ENCODE data around the gene IFIT3. TPM values are rescaled to one million over a fixed set of nuclear protein-coding genes. Genes with fewer than 3 reads are reported as not detected.

IFIT3 gene
- total and polyA plus RNA-seq, 2 donors (not counting 1 experiment from before 2014, with no cell fraction given): 1.5 to 4.2 TPM

DNA sequence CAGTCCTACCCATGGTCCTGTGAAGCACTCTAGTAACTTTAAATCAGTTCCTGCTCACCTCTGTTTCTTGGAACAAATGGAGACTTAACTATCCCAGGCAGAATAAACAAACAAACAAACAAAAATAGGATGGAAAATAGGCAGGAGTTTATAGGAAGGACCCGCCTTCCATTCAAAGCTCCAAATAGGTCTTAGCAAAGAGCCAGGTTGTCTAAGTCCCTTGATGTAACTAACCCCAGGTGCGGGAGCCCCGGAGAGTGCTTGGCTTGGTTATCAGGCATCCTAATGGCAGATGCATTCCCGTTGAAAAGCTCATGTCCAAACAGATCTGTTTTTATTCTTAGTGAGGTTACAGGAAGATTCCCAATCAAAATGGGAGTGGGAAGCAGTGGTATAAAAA lies 23.8 kb upstream of the IFIT3 start:
- Mint-ChIP-seq H3K4me1 (peaks cover 45% of the 10 kb centered on the region), H3K27me3 (no peaks in the 10 kb centered on the region), H3K9me3 (ENCODE audit: insufficient read depth) (no peaks in the 10 kb centered on the region), H3K4me3 (peak overlapping the region; percentile 94), H3K27ac (no peak overlapping the region)
- Histone ChIP-seq H3K27ac (ENCODE audit: low read length in 2 of 2) (no peak overlapping the region), H3K4me2 (replicated peaks; ENCODE audit: low read depth, low read length, poor library complexity, severe bottlenecking) (peak overlapping the region; percentile 71), H4K20me1 (ENCODE audit: control insufficient read depth, insufficient read depth, low read length, poor library complexity, severe bottlenecking) (peaks cover 11% of the 10 kb centered on the region), H3K4me3 (ENCODE audit: control extremely low read depth in 1 of 5, extremely low read depth in 1 of 5, insufficient read depth in 1 of 5, low read depth in 2 of 5, low read length in 4 of 5) (no peak overlapping the region), H2AFZ (ENCODE audit: insufficient read depth, low read depth, low read length, poor library complexity, severe bottlenecking) (no peak overlapping the region), H3K9ac (ENCODE audit: low read length) (peak overlapping the region; percentile 69), H3K36me3 (replicated peaks in 1 of 2; ENCODE audit: control extremely low read depth in 1 of 2, control insufficient read depth in 1 of 2, extremely low read depth in 1 of 2, insufficient read depth in 2 of 2, low read length in 1 of 2) (peaks cover 0 to 29% of the 10 kb centered on the region in 2 experiments), H3K9me3 (ENCODE audit: control extremely low read depth in 1 of 3, control insufficient read depth in 2 of 3, insufficient read depth in 1 of 3, low read length in 2 of 3) (peaks cover 2 to 3% (median 3%) of the 10 kb centered on the region in 3 donors), H3K27me3 (replicated peaks in 1 of 4; ENCODE audit: control extremely low read depth in 1 of 4, control insufficient read depth in 3 of 4, insufficient read depth in 4 of 4, low read length in 3 of 4) (no peaks in the 10 kb centered on the region), H3K79me2 (ENCODE audit: control insufficient read depth, insufficient read depth, low read length) (peaks cover 28% of the 10 kb centered on the region), H3K4me1 (ENCODE audit: control insufficient read depth in 2 of 2, insufficient read depth in 2 of 2, low read length in 2 of 2) (peaks cover 29% of the 10 kb centered on the region in 2 donors)
- POLR2A ChIA-PET: interaction anchor here (1.3 kb wide), 1 partner anchor 110 kb away, joined by 4 read pairs; the partner anchor contains the start of gene IFIT5
- intact Hi-C loops (cut with micrococcal nuclease): loop anchor here (5.0 kb wide), 1 partner anchor 1858 kb away; no protein-coding TSS in a partner anchor
- WGBS (ENCODE audit: insufficient coverage): 95% methylated on average over 3 of the region's 4 CpGs
- CTCF ChIA-PET: interaction anchor here (5.0 kb wide), 1 partner anchor 65 kb away, joined by 34 read pairs; no protein-coding TSS in a partner anchor
- no peak for ATAC-seq (ENCODE audit: low read depth)
- DNase-seq: no peak
- no peak for TF ChIP-seq EZH2 (IDR thresholded peaks at IDR 0.05; ENCODE audit: borderline replicate concordance, insufficient read depth, low read depth, low read length, poor library complexity, severe bottlenecking)
- TF ChIP-seq, protein P1, sequence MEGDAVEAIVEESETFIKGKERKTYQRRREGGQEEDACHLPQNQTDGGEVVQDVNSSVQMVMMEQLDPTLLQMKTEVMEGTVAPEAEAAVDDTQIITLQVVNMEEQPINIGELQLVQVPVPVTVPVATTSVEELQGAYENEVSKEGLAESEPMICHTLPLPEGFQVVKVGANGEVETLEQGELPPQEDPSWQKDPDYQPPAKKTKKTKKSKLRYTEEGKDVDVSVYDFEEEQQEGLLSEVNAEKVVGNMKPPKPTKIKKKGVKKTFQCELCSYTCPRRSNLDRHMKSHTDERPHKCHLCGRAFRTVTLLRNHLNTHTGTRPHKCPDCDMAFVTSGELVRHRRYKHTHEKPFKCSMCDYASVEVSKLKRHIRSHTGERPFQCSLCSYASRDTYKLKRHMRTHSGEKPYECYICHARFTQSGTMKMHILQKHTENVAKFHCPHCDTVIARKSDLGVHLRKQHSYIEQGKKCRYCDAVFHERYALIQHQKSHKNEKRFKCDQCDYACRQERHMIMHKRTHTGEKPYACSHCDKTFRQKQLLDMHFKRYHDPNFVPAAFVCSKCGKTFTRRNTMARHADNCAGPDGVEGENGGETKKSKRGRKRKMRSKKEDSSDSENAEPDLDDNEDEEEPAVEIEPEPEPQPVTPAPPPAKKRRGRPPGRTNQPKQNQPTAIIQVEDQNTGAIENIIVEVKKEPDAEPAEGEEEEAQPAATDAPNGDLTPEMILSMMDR (IDR thresholded peaks at IDR 0.05): no peak

DNA sequence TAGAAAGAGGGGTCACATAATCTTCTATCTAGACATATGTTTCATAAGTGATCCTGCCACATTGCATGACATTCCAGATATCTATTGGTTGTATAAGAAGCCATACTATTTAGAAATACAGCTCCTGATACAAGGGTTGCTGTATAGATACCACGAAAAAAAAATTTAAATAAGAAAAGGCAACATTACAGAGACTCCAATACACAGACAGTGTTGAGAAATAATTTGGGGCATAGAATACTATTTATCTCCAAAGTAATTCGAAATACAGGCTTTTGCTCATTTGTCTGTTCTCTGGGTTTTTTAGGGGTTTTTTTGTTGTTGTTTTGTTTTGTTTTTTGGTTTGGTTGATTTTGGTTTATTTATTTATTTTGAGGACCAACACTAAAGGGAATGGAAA lies 23.4 kb upstream of the IFIT3 start:
- DNase-seq (no peak), ATAC-seq (ENCODE audit: low read depth) (no peak)
- no peaks in the 10 kb centered on the region for H3K9me3 Mint-ChIP-seq (ENCODE audit: insufficient read depth)
- WGBS (ENCODE audit: insufficient coverage): no CpG with 5 or more reads among the region's 2 CpGs
- Histone ChIP-seq H3K36me3 (replicated peaks in 1 of 2; ENCODE audit: control extremely low read depth in 1 of 2, control insufficient read depth in 1 of 2, extremely low read depth in 1 of 2, insufficient read depth in 2 of 2, low read length in 1 of 2) (peaks cover 0 to 33% of the 10 kb centered on the region in 2 experiments), H3K79me2 (ENCODE audit: control insufficient read depth, insufficient read depth, low read length) (peaks cover 28% of the 10 kb centered on the region), H3K27ac (ENCODE audit: low read length in 2 of 2) (no peak overlapping the region), H4K20me1 (ENCODE audit: control insufficient read depth, insufficient read depth, low read length, poor library complexity, severe bottlenecking) (peaks cover 11% of the 10 kb centered on the region), H3K4me1 (ENCODE audit: control insufficient read depth in 2 of 2, insufficient read depth in 2 of 2, low read length in 2 of 2) (peaks cover 29% of the 10 kb centered on the region in 2 donors), H3K9me3 (ENCODE audit: control extremely low read depth in 1 of 3, control insufficient read depth in 2 of 3, insufficient read depth in 1 of 3, low read length in 2 of 3) (peaks cover 0 to 3% (median 1%) of the 10 kb centered on the region in 3 donors), H3K4me3 (ENCODE audit: control extremely low read depth in 1 of 5, extremely low read depth in 1 of 5, insufficient read depth in 1 of 5, low read depth in 2 of 5, low read length in 4 of 5) (no peak overlapping the region), H2AFZ (ENCODE audit: insufficient read depth, low read depth, low read length, poor library complexity, severe bottlenecking) (no peak overlapping the region), H3K27me3 (replicated peaks in 1 of 4; ENCODE audit: control extremely low read depth in 1 of 4, control insufficient read depth in 3 of 4, insufficient read depth in 4 of 4, low read length in 3 of 4) (no peaks in the 10 kb centered on the region), H3K4me2 (replicated peaks; ENCODE audit: low read depth, low read length, poor library complexity, severe bottlenecking) (peak overlapping the region; percentile 71), H3K9ac (ENCODE audit: low read length) (no peak overlapping the region)
- peak overlapping the region; percentile 94 for H3K4me3 Mint-ChIP-seq
- no peaks in the 10 kb centered on the region for H3K27me3 Mint-ChIP-seq
- intact Hi-C loops (cut with micrococcal nuclease): loop anchor here (5.0 kb wide), 1 partner anchor 1858 kb away; no protein-coding TSS in a partner anchor
- POLR2A ChIA-PET: interaction anchor here (1.3 kb wide), 1 partner anchor 110 kb away, joined by 4 read pairs; the partner anchor contains the start of gene IFIT5
- CTCF ChIA-PET: interaction anchor here (1.2 to 5.0 kb wide), 2 partner anchors 64 to 89 kb away, joined by 3 to 34 read pairs; partner anchors contain the start of gene IFIT1
- H3K27ac Mint-ChIP-seq: no peak overlapping the region
- TF ChIP-seq, protein P1 (IDR thresholded peaks at IDR 0.05): no peak
- TF ChIP-seq EZH2 (IDR thresholded peaks at IDR 0.05; ENCODE audit: borderline replicate concordance, insufficient read depth, low read depth, low read length, poor library complexity, severe bottlenecking): no peak
- H3K4me1 Mint-ChIP-seq: peaks cover 45% of the 10 kb centered on the region
